ENCODE data around the gene ANAPC10. TPM values are rescaled to one million over a fixed set of nuclear protein-coding genes. Genes with fewer than 3 reads are reported as not detected.
A peak's percentile ranks its signal among the peaks of the same experiment; 100 is the strongest.

ANAPC10 gene
- total RNA-seq, 2 experiments from 2014 or later, result 24.9 to 26.8 TPM

DNA sequence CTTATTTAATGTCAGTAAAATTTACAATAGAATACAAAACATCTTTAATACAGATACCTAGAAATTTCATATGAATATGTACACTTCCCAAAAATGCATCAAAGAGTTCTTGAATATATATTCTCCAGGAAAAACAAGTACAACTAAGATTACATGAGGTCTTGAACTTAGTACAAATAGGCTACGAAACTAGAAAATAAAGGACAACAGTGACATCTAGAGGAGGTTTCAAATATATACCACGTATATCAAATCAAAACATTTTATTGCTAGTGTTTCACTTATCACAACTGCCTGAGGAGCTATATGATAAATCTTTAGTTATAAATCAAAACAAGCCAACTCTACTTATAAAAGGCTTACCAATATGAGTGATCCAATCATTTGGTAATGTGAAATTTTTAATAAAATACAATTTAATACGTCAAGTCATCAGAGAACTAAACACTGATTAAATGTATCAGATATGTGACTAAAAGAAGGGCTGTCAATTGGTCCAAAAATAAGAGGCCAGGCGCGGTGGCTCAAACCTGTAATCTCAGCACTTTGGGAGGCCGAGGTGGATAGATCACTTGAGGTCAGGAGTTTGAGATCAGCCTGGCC lies 36.6 kb downstream of the ANAPC10 start:
- H3K9me3 Mint-ChIP-seq, result no peaks in the 10 kb centered on the region
- ATAC-seq (peak; percentile 62), DNase-seq (no peak)
- H3K36me3 Mint-ChIP-seq (ENCODE audit: low read depth), result peaks cover 4% of the 10 kb centered on the region
- H3K4me3 Mint-ChIP-seq, result no peak overlapping the region
- no peak overlapping the region for H3K27ac Mint-ChIP-seq
- intact Hi-C loops (cut with micrococcal nuclease), result no loop called here
- POLR2A ChIA-PET, result no interaction called here
- TF ChIP-seq, protein P1, sequence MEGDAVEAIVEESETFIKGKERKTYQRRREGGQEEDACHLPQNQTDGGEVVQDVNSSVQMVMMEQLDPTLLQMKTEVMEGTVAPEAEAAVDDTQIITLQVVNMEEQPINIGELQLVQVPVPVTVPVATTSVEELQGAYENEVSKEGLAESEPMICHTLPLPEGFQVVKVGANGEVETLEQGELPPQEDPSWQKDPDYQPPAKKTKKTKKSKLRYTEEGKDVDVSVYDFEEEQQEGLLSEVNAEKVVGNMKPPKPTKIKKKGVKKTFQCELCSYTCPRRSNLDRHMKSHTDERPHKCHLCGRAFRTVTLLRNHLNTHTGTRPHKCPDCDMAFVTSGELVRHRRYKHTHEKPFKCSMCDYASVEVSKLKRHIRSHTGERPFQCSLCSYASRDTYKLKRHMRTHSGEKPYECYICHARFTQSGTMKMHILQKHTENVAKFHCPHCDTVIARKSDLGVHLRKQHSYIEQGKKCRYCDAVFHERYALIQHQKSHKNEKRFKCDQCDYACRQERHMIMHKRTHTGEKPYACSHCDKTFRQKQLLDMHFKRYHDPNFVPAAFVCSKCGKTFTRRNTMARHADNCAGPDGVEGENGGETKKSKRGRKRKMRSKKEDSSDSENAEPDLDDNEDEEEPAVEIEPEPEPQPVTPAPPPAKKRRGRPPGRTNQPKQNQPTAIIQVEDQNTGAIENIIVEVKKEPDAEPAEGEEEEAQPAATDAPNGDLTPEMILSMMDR (IDR thresholded peaks at IDR 0.05), result peak; percentile 75
- CTCF ChIA-PET, result interaction anchor here (0.6 to 2.3 kb wide), 14 partner anchors 8 to 892 kb away, joined by 3 to 13 read pairs (median 4); no protein-coding TSS in a partner anchor
- H3K27me3 Mint-ChIP-seq, result no peaks in the 10 kb centered on the region
- peaks cover 29% of the 10 kb centered on the region for H3K4me1 Mint-ChIP-seq (ENCODE audit: low read depth)

DNA sequence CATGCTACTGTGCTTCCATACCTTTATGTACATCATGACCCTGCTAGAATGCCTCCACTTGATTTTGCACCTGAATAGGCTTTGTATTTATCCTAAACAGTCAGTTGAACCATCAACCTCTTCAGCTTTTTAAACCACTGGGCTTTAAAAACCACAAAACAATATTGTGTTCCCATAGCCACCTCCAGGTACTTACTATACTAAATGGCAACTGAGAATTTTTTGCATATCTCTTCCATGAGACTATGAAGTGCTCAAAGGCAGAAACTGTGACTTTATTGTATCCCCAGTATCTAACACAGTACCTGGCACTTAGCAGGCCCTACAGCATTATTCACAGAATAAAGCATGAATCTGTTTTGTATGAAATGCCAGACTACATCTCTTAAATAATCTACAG lies 39.7 kb downstream of the ANAPC10 start:
- ChIA-PET CTCF (interaction anchor here (0.7 to 1.0 kb wide), 2 partner anchors 14 to 38 kb away, joined by 3 read pairs; no protein-coding TSS in a partner anchor), POLR2A (no interaction called here)
- peaks cover 9% of the 10 kb centered on the region for H3K36me3 Mint-ChIP-seq (ENCODE audit: low read depth)
- H3K4me1 Mint-ChIP-seq (ENCODE audit: low read depth), result peaks cover 30% of the 10 kb centered on the region
- TF ChIP-seq, protein P1 (IDR thresholded peaks at IDR 0.05), result no peak
- ATAC-seq (no peak), DNase-seq (no peak)
- no peak overlapping the region for H3K27ac Mint-ChIP-seq
- no peaks in the 10 kb centered on the region for H3K9me3 Mint-ChIP-seq
- intact Hi-C loops (cut with micrococcal nuclease), result loop anchor here (5.0 kb wide), 1 partner anchor 881 kb away; no protein-coding TSS in a partner anchor
- H3K4me3 Mint-ChIP-seq, result no peak overlapping the region
- H3K27me3 Mint-ChIP-seq, result no peaks in the 10 kb centered on the region

DNA sequence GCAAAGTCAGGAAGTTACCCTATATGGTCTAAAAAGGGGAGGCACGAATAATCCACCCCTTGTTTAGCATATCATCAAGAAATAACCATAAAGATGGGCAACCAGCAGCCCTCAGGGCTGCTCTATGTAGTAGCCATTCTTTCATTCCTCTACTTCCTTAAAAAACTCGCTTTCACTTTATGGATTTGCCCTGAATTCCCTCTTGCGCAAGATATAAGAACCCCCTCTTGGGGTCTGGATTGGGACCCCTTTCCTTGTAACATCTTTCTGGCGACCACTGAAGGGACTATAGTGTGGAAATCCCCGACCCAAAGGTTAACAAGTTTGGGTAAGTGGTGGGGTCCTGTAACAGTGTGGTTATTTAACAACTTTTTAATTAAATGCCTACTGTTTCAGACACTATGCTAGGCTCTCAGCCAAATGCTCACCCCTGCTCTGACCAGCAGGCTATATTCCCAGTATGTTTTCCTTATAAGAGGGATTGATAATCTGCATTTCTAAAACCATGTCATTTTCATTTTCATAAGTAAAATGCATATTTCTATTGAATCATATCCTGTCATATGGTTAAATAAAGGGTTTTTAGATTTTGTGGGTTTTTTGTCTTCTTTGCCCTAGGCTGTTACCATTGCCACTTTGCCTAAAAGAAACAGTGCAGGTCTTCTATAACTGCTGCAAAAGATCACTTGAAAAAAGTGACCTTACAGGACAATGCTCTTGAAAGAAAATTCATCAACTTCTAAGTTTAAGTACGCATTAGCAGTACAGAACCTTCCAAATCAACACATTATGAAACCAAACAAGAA lies 41.5 kb downstream of the ANAPC10 start:
- no peak for DNase-seq
- H3K4me1 Mint-ChIP-seq (ENCODE audit: low read depth), result peaks cover 30% of the 10 kb centered on the region
- H3K9me3 Mint-ChIP-seq, result no peaks in the 10 kb centered on the region
- H3K27ac Mint-ChIP-seq, result peak overlapping the region; percentile 62
- no peaks in the 10 kb centered on the region for H3K27me3 Mint-ChIP-seq
- no peak overlapping the region for H3K4me3 Mint-ChIP-seq
- ChIA-PET POLR2A (no interaction called here), CTCF (no interaction called here)
- peaks cover 5% of the 10 kb centered on the region for H3K36me3 Mint-ChIP-seq (ENCODE audit: low read depth)
- peak; percentile 64 for ATAC-seq
- intact Hi-C loops (cut with micrococcal nuclease), result loop anchor here (5.0 kb wide), 1 partner anchor 879 kb away; no protein-coding TSS in a partner anchor
- TF ChIP-seq, protein P1 (IDR thresholded peaks at IDR 0.05), result no peak

DNA sequence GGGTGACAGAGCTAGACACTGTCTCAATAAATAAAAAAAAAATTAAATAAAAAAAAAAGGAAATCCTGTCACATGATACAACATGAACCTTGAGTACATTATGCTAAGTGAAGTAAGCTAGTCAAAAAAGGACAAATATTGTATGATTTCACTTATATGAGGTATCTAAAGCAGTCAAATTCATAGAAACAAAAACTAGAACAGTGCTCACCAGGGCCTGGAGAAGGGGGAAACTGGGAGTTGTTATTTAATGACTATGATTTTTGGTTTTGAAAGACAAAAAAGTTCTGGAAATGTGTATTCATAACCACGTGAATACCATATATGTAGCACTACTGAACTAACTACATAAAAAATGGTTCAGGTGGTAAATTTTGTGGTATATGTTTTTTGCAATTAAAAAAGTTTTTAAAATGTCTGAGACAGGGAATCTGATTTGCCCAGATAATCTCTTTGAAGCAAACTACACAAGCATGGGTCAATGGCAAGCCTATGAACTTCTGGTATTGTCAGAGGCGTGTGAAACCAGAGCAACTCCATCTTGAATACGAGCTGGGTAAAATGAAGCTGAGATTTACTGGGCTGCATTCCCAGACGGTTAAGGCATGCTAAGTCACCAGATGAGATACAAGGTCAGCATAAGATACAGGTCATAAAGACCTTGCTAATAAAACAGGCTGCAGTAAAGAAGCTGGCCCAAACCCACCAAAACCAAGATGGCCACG lies 42.3 kb downstream of the ANAPC10 start:
- ATAC-seq, result peak; percentile 30
- POLR2A ChIA-PET, result no interaction called here
- H3K9me3 Mint-ChIP-seq, result no peaks in the 10 kb centered on the region
- H3K27ac Mint-ChIP-seq, result peak overlapping the region; percentile 62
- no peak overlapping the region for H3K4me3 Mint-ChIP-seq
- TF ChIP-seq, protein P1 (IDR thresholded peaks at IDR 0.05), result no peak
- intact Hi-C loops (cut with micrococcal nuclease), result loop anchor here (5.0 kb wide), 1 partner anchor 878 kb away; no protein-coding TSS in a partner anchor
- H3K27me3 Mint-ChIP-seq, result no peaks in the 10 kb centered on the region
- H3K36me3 Mint-ChIP-seq (ENCODE audit: low read depth), result peaks cover 5% of the 10 kb centered on the region
- H3K4me1 Mint-ChIP-seq (ENCODE audit: low read depth), result peaks cover 26% of the 10 kb centered on the region
- DNase-seq, result no peak
- CTCF ChIA-PET, result no interaction called here

All from activated CD8-positive, alpha-beta T cell treated with anti-CD3 and anti-CD28 coated beads for 36 hours (primary cell).